HepG2 (cell line): Measurements from ENCODE around the gene MRNIP. TPM values are rescaled to one million over a fixed set of nuclear protein-coding genes. Genes with fewer than 3 reads are reported as not detected.
A peak's percentile ranks its signal among the peaks of the same experiment; 100 is the strongest.

Experiments
- AFF4 ChIP-seq: sonication (generic); formaldehyde crosslinking; IDR thresholded peaks from 2 replicates; pipeline ENCODE4 v1.4.0; 2020; ENCODE audit warnings: missing genetic modification reagents
- GLMP ChIP-seq: sonication (generic); formaldehyde crosslinking; IDR thresholded peaks from 2 replicates; pipeline ENCODE4 v1.9.0; 2021; ENCODE audit warnings: missing genetic modification reagents, mild to moderate bottlenecking, borderline replicate concordance
- HMG20A ChIP-seq: IDR thresholded peaks from 2 replicates; pipeline ENCODE4 v1.6.1; 2016; ENCODE audit warnings: borderline replicate concordance
- NAIF1 ChIP-seq: sonication (generic); formaldehyde crosslinking; IDR thresholded peaks from 2 replicates; pipeline ENCODE4 v1.5.0; 2020; ENCODE audit warnings: mild to moderate bottlenecking, missing genetic modification reagents, borderline replicate concordance
- PHF8 ChIP-seq: sonication (generic); formaldehyde crosslinking; IDR thresholded peaks from 2 replicates; pipeline ENCODE4 v1.5.0; 2020; ENCODE audit warnings: missing genetic modification reagents
- SUZ12 ChIP-seq: fragments of 150-350 bp; IDR thresholded peaks from 2 replicates; pipeline ENCODE4 v1.6.1; 2014; ENCODE audit warnings: low read depth, low read length
- TAF1 ChIP-seq: sonication (generic); formaldehyde crosslinking; IDR thresholded peaks from 2 replicates; pipeline ENCODE4 v1.4.0; 2020; ENCODE audit warnings: missing genetic modification reagents
- TCF7L2 ChIP-seq: IDR thresholded peaks from 2 replicates; pipeline ENCODE4 v1.6.1; 2011; ENCODE audit warnings: mild to moderate bottlenecking, low read depth, low read length, moderate library complexity
- ZBTB10 ChIP-seq: sonication (generic); formaldehyde crosslinking; IDR thresholded peaks from 2 replicates; pipeline ENCODE4 v1.4.0; 2020; ENCODE audit warnings: missing genetic modification reagents, borderline replicate concordance
- ZNF20 ChIP-seq: sonication (generic); formaldehyde crosslinking; IDR thresholded peaks from 2 replicates; pipeline ENCODE4 v1.4.0; 2020; ENCODE audit warnings: mild to moderate bottlenecking, moderate library complexity, missing genetic modification reagents
- ZNF329 ChIP-seq: sonication (generic); formaldehyde crosslinking; IDR thresholded peaks from 2 replicates; pipeline ENCODE4 v1.9.0; 2021; ENCODE audit warnings: low read depth, mild to moderate bottlenecking, missing genetic modification reagents
- ZNF441 ChIP-seq: sonication (generic); formaldehyde crosslinking; IDR thresholded peaks from 2 replicates; pipeline ENCODE4 v1.7.0; 2021; ENCODE audit warnings: missing genetic modification reagents, borderline replicate concordance
- ZNF501 ChIP-seq: sonication (generic); formaldehyde crosslinking; IDR thresholded peaks from 2 replicates; pipeline ENCODE4 v1.5.1; 2020; ENCODE audit warnings: mild to moderate bottlenecking, moderate library complexity, missing genetic modification reagents
- ZNF570 ChIP-seq: sonication (generic); formaldehyde crosslinking; IDR thresholded peaks from 2 replicates; pipeline ENCODE4 v1.4.0; 2020; ENCODE audit warnings: mild to moderate bottlenecking, missing genetic modification reagents, borderline replicate concordance
- ZNF710 ChIP-seq: sonication (generic); formaldehyde crosslinking; IDR thresholded peaks from 2 replicates; pipeline ENCODE4 v1.5.0; 2020; ENCODE audit warnings: mild to moderate bottlenecking, missing genetic modification reagents, borderline replicate concordance
- ZNF747 ChIP-seq: sonication (generic); formaldehyde crosslinking; IDR thresholded peaks from 2 replicates; pipeline ENCODE4 v1.8.1; 2023; ENCODE audit warnings: missing genetic modification reagents, mild to moderate bottlenecking, borderline replicate concordance
- ZNF788 ChIP-seq: sonication (generic); formaldehyde crosslinking; IDR thresholded peaks from 2 replicates; pipeline ENCODE4 v1.5.0; 2020; ENCODE audit warnings: mild to moderate bottlenecking, missing genetic modification reagents, borderline replicate concordance
- ZNF883 ChIP-seq: sonication (generic); formaldehyde crosslinking; IDR thresholded peaks from 2 replicates; pipeline ENCODE4 v1.5.1; 2020; ENCODE audit warnings: mild to moderate bottlenecking, missing genetic modification reagents; ENCODE audit errors: not compliant biosample characterization
- ZSCAN31 ChIP-seq: sonication (generic); formaldehyde crosslinking; IDR thresholded peaks from 2 replicates; pipeline ENCODE4 v1.5.0; 2020; ENCODE audit warnings: low read depth, mild to moderate bottlenecking, missing genetic modification reagents
- polyA plus RNA-seq, 8 experiments: library from polyadenylated mRNA; depleted of rRNA in 3 of 8; stranded (reverse) in 7 of 8; unstranded in 1 of 8; fragments of >200 nt; fragmentation: Illumina TruSeq in 4 of 8; extraction: Trizol in 4 of 8; gene quantifications; 2 replicates each; pipeline versions ENCODE4 v1.2.1 to v1.2.3, GENCODE V29; 2011 to 2016; ENCODE audit warnings: low read depth in 4 of 8, missing spikeins in 1 of 8, mixed read lengths in 1 of 8; ENCODE audit not compliant: insufficient read depth in 1 of 8
- total RNA-seq, 5 experiments: library from RNA; depleted of rRNA; stranded (reverse); fragments of >200 nt; fragmentation: Illumina TruSeq; extraction: Trizol; gene quantifications; 2 replicates each; pipeline ENCODE4 v1.2.3, GENCODE V29; 2016; ENCODE audit warnings: low read depth in 1 of 5

The MRNIP gene
- total and polyA plus RNA-seq, 2 of the 13 experiments (the other 11 are each of a cell fraction or from before 2014, with no cell fraction given), result 15.5 to 34.1 TPM

GRCh38 chr5:179858586-179859427 lies at the start of gene MRNIP (continued):
- no peak for TF ChIP-seq HMG20A (CRISPR knock-in tag)
- peak; percentile 85 for TF ChIP-seq TAF1 (CRISPR knock-in tag)
- no peak for TF ChIP-seq AFF4
- peak; percentile 79; the same call in 1 of the 2 replicates for TF ChIP-seq NAIF1 (CRISPR knock-in tag)
- TF ChIP-seq SUZ12, result no peak
- TF ChIP-seq ZBTB10 (CRISPR knock-in tag), result 0 out of 2 replicates have a peak, but pooled peaks have one; percentile 83
- TF ChIP-seq ZNF501 (CRISPR knock-in tag), result peak; percentile 95
- peak; percentile 73; the same call in 1 of the 2 replicates for TF ChIP-seq ZNF788 (CRISPR knock-in tag)
- peak; percentile 83 for TF ChIP-seq ZNF883
- peak; percentile 69 for TF ChIP-seq ZNF710 (CRISPR knock-in tag)
- TF ChIP-seq ZNF747 (CRISPR knock-in tag), result peak; percentile 87
- TF ChIP-seq ZNF570 (CRISPR knock-in tag), result no peak
- TF ChIP-seq TCF7L2, result no peak
- TF ChIP-seq ZNF20, result no peak
- TF ChIP-seq ZNF441 (CRISPR knock-in tag), result peak; percentile 86; the same call in 1 of the 2 replicates
- TF ChIP-seq PHF8, result peak; percentile 95
- TF ChIP-seq ZNF329 (CRISPR knock-in tag), result peak; percentile 69
- no peak for TF ChIP-seq GLMP (CRISPR knock-in tag)
- TF ChIP-seq ZSCAN31 (CRISPR knock-in tag), result peak; percentile 92
